H1 (cell line): Measurements from ENCODE around the gene SLC2A4. TPM values are rescaled to one million over a fixed set of nuclear protein-coding genes. Genes with fewer than 3 reads are reported as not detected.

Source experiments
- CTCF ChIA-PET: fragments of 300-600 bp; sonication (Branson Sonifier 250); formaldehyde crosslinking; loops from one replicate; lab custom pipeline; 2021; ENCODE audit not compliant: partially characterized antibody; lab: Charles Lee
- POLR2A ChIA-PET: fragments of 300-600 bp; sonication (Branson Sonifier 250); formaldehyde crosslinking; loops from one replicate; lab custom pipeline; 2021; ENCODE audit warnings: inconsistent platforms; ENCODE audit not compliant: partially characterized antibody; lab: Charles Lee
- DNase-seq, 2 experiments: peaks; one replicate each; pipeline versions ENCODE4 v3.0.0 to v3.0.0-alpha.2; 2010 to 2022; ENCODE audit warnings: low spot score in 2 of 2, low read depth in 1 of 2, mixed read lengths in 1 of 2
- FAIRE-seq: peaks from 2 replicates; lab custom pipeline; 2011; peaks lifted over from hg19 to GRCh38; lab: Jason Lieb, UNC
- H2AFZ ChIP-seq: 2 replicates; pipeline ENCODE4 v1.8.1; 2012; ENCODE audit warnings: low read length, inconsistent platforms
- H2AK5ac ChIP-seq: 2 replicates; pipeline ENCODE4 v1.6.1; 2013; ENCODE audit warnings: low read depth, low read length
- H2BK120ac ChIP-seq: replicated peaks from 2 replicates; pipeline ENCODE3; 2013; ENCODE audit warnings: low read depth, low read length, inconsistent platforms
- H2BK12ac ChIP-seq: 2 replicates; pipeline ENCODE4 v1.6.1; 2013; ENCODE audit warnings: low read depth, low read length
- H2BK15ac ChIP-seq: 2 replicates; pipeline ENCODE4 v1.6.1; 2013; ENCODE audit warnings: low read length
- H2BK20ac ChIP-seq: 2 replicates; pipeline ENCODE4 v1.6.1; 2013; ENCODE audit warnings: low read length
- H2BK5ac ChIP-seq: 2 replicates; pipeline ENCODE4 v1.6.1; 2013; ENCODE audit warnings: low read depth, low read length
- H3K14ac ChIP-seq: 2 replicates; pipeline ENCODE4 v1.6.1; 2013; ENCODE audit warnings: inconsistent platforms; ENCODE audit not compliant: insufficient read length
- H3K18ac ChIP-seq: 2 replicates; pipeline ENCODE4 v1.6.1; 2013; ENCODE audit warnings: low read length; ENCODE audit errors: extremely low read depth
- H3K23ac ChIP-seq: 2 replicates; pipeline ENCODE4 v1.6.1; 2013; ENCODE audit warnings: inconsistent platforms; ENCODE audit not compliant: insufficient read length
- H3K23me2 ChIP-seq: 2 replicates; pipeline ENCODE4 v1.6.1; 2013; ENCODE audit warnings: low read depth, low read length
- H3K27ac ChIP-seq: 2 replicates; pipeline ENCODE4 v1.6.1; 2011; ENCODE audit warnings: low read depth, low read length, inconsistent platforms
- H3K27me3 ChIP-seq, 4 experiments: replicated peaks in 1 of 4; 1 replicate in 1 of 4; 2 replicates in 3 of 4; pipeline versions ENCODE4 v1.6.1 to v1.8.1; 2011 to 2013; ENCODE audit warnings: low read length in 3 of 4, mild to moderate bottlenecking in 3 of 4, inconsistent platforms in 2 of 4, mixed read lengths in 2 of 4, moderate library complexity in 1 of 4; ENCODE audit not compliant: control insufficient read depth in 3 of 4, insufficient read depth in 3 of 4; ENCODE audit errors: extremely low read depth in 1 of 4
- H3K36me3 ChIP-seq, 4 experiments: 2 replicates each; pipeline versions ENCODE4 v1.6.1 to v1.8.1; 2011 to 2013; ENCODE audit warnings: mild to moderate bottlenecking in 4 of 4, low read length in 3 of 4, moderate library complexity in 2 of 4, control low read depth in 1 of 4, inconsistent platforms in 1 of 4; ENCODE audit not compliant: insufficient read depth in 4 of 4, control insufficient read depth in 2 of 4
- H3K4ac ChIP-seq: replicated peaks from 2 replicates; pipeline ENCODE3; 2013; ENCODE audit warnings: low read length, low read depth, mixed read lengths, inconsistent platforms; ENCODE audit not compliant: insufficient read length
- H3K4me1 ChIP-seq, 4 experiments: replicated peaks in 1 of 4; 1 replicate in 1 of 4; 2 replicates in 3 of 4; pipeline versions ENCODE4 v1.6.1 to v1.8.1; 2011 to 2013; ENCODE audit warnings: low read length in 3 of 4, inconsistent platforms in 2 of 4, mixed read lengths in 1 of 4; ENCODE audit not compliant: insufficient read depth in 4 of 4, control insufficient read depth in 3 of 4
- H3K4me2 ChIP-seq, 2 experiments: 2 replicates each; pipeline versions ENCODE4 v1.6.1 to v1.8.1; 2011 to 2013; ENCODE audit warnings: low read depth in 2 of 2, low read length in 2 of 2, control low read depth in 1 of 2, inconsistent platforms in 1 of 2, mild to moderate bottlenecking in 1 of 2; ENCODE audit not compliant: insufficient read depth in 1 of 2
- H3K4me3 ChIP-seq, 4 experiments: fragments of 200-600, 300-600 bp in 1 of 4; sonication (generic), shearing (Covaris generic), sonication (Bioruptor Twin) in 1 of 4; 2 replicates each; pipeline versions ENCODE4 v1.5.1 to v1.8.1; 2011 to 2016; ENCODE audit warnings: low read length in 4 of 4, low read depth in 3 of 4, control low read depth in 2 of 4, inconsistent platforms in 2 of 4, mild to moderate bottlenecking in 2 of 4, mixed read lengths in 1 of 4, moderate library complexity in 1 of 4; ENCODE audit not compliant: insufficient read depth in 2 of 4; ENCODE audit errors: extremely low read depth in 1 of 4
- H3K56ac ChIP-seq: replicated peaks from 2 replicates; pipeline ENCODE3; 2013; ENCODE audit warnings: low read depth, mild to moderate bottlenecking, mixed read lengths, low read length, inconsistent platforms; ENCODE audit not compliant: insufficient read length
- H3K79me1 ChIP-seq: 2 replicates; pipeline ENCODE4 v1.6.1; 2013; ENCODE audit warnings: low read depth, low read length, control low read depth
- H3K79me2 ChIP-seq, 2 experiments: 2 replicates each; pipeline versions ENCODE4 v1.6.1 to v1.8.1; 2012 to 2013; ENCODE audit warnings: low read length in 2 of 2, mild to moderate bottlenecking in 2 of 2, inconsistent platforms in 1 of 2; ENCODE audit not compliant: insufficient read depth in 2 of 2, control insufficient read depth in 1 of 2
- H3K9ac ChIP-seq, 4 experiments: replicated peaks in 1 of 4; 1 replicate in 1 of 4; 2 replicates in 3 of 4; pipeline versions ENCODE4 v1.6.1 to v1.8.1; 2011 to 2013; ENCODE audit warnings: low read depth in 3 of 4, low read length in 3 of 4, control low read depth in 2 of 4, mild to moderate bottlenecking in 2 of 4, moderate library complexity in 2 of 4, inconsistent platforms in 1 of 4; ENCODE audit errors: extremely low read depth in 1 of 4
- H3K9me3 ChIP-seq, 2 experiments: 2 replicates each; pipeline versions ENCODE4 v1.6.1 to v1.8.1; 2012 to 2013; ENCODE audit warnings: mild to moderate bottlenecking in 2 of 2, moderate library complexity in 2 of 2, control low read depth in 1 of 2, inconsistent platforms in 1 of 2, low read depth in 1 of 2, low read length in 1 of 2, mixed read lengths in 1 of 2; ENCODE audit not compliant: insufficient read depth in 2 of 2
- H4K20me1 ChIP-seq, 2 experiments: replicated peaks in 1 of 2; 2 replicates each; pipeline versions ENCODE3 to v1.8.1; 2011 to 2013; ENCODE audit warnings: inconsistent platforms in 2 of 2, low read length in 2 of 2, mild to moderate bottlenecking in 1 of 2; ENCODE audit not compliant: insufficient read depth in 2 of 2, control insufficient read depth in 1 of 2
- H4K5ac ChIP-seq: 2 replicates; pipeline ENCODE4 v1.6.1; 2013; ENCODE audit warnings: low read length, low read depth, mixed read lengths, inconsistent platforms; ENCODE audit not compliant: insufficient read length
- H4K8ac ChIP-seq: 2 replicates; pipeline ENCODE4 v1.8.0; 2013; ENCODE audit warnings: mild to moderate bottlenecking, moderate library complexity, low read length, inconsistent platforms; ENCODE audit not compliant: insufficient read depth; ENCODE audit errors: extremely low read depth
- H4K91ac ChIP-seq: replicated peaks from 2 replicates; pipeline ENCODE3; 2013; ENCODE audit warnings: low read length, mixed read lengths, inconsistent platforms; ENCODE audit not compliant: insufficient read length
- BCL11A ChIP-seq, 2 experiments: IDR thresholded peaks; one replicate each; pipeline ENCODE4 v1.6.1; 2011; ENCODE audit warnings: low read depth in 2 of 2, low read length in 2 of 2, mild to moderate bottlenecking in 2 of 2
- CHD2 ChIP-seq: IDR thresholded peaks from 2 replicates; pipeline ENCODE4 v1.6.1; 2012; ENCODE audit warnings: low read length, improper control_type of control experiment
- EZH2 ChIP-seq: fragments of 200-600 bp; sonication (generic); IDR thresholded peaks from 2 replicates; pipeline ENCODE4 v1.7.1; 2012; ENCODE audit warnings: low read depth, mild to moderate bottlenecking, moderate library complexity, low read length, inconsistent platforms; ENCODE audit not compliant: severe bottlenecking
- FOSL1 ChIP-seq: IDR thresholded peaks from 2 replicates; pipeline ENCODE4 v1.6.1; 2011; ENCODE audit warnings: mild to moderate bottlenecking, low read depth, low read length, moderate library complexity; ENCODE audit not compliant: insufficient read depth
- HDAC2 ChIP-seq, 2 experiments: fragments of 300-600 bp in 1 of 2; sonication (generic) in 1 of 2; IDR thresholded peaks; 2 replicates each; pipeline ENCODE4 v1.6.1; 2011 to 2012; ENCODE audit warnings: low read depth in 2 of 2, low read length in 2 of 2, mild to moderate bottlenecking in 2 of 2, moderate library complexity in 2 of 2, borderline replicate concordance in 1 of 2, inconsistent platforms in 1 of 2
- HDAC6 ChIP-seq: IDR thresholded peaks from one replicate; pipeline ENCODE4 v1.7.1; 2012; ENCODE audit warnings: low read depth, mild to moderate bottlenecking, inconsistent platforms, low read length, moderate library complexity
- KDM1A ChIP-seq: fragments of 200-600, 300-600 bp; sonication (generic); IDR thresholded peaks from 2 replicates; pipeline ENCODE4 v1.7.1; 2016; ENCODE audit warnings: mild to moderate bottlenecking, low read length, borderline replicate concordance
- KDM4A ChIP-seq: IDR thresholded peaks from one replicate; pipeline ENCODE4 v1.7.1; 2012; ENCODE audit warnings: low read depth, mild to moderate bottlenecking, moderate library complexity, low read length, inconsistent platforms; ENCODE audit not compliant: severe bottlenecking
- KDM5A ChIP-seq: fragments of 200-600 bp; IDR thresholded peaks from 2 replicates; pipeline ENCODE4 v1.7.1; 2012; ENCODE audit warnings: mild to moderate bottlenecking, low read length, inconsistent platforms, mixed read lengths
- MAFK ChIP-seq: IDR thresholded peaks from 2 replicates; pipeline ENCODE4 v1.6.1; 2012; ENCODE audit warnings: low read depth, mild to moderate bottlenecking, improper control_type of control experiment, low read length
- PHF8 ChIP-seq: fragments of 200-600 bp; sonication (generic); conservative IDR thresholded peaks from 2 replicates; pipeline ENCODE4 v1.7.1; 2012; ENCODE audit warnings: low read depth, mild to moderate bottlenecking, inconsistent platforms, low read length, moderate library complexity
- RXRA ChIP-seq: IDR thresholded peaks from 2 replicates; pipeline ENCODE4 v1.6.1; 2011; ENCODE audit warnings: low read depth, mild to moderate bottlenecking, low read length, moderate library complexity; ENCODE audit not compliant: insufficient read depth
- SAP30 ChIP-seq: fragments of 300-600 bp; sonication (generic); IDR thresholded peaks from 2 replicates; pipeline ENCODE4 v1.7.1; 2012; ENCODE audit warnings: low read length, moderate library complexity, mild to moderate bottlenecking, inconsistent platforms; ENCODE audit not compliant: insufficient read depth, insufficient replicate concordance
- SP4 ChIP-seq: IDR thresholded peaks from 2 replicates; pipeline ENCODE4 v1.6.1; 2012; ENCODE audit warnings: low read length, inconsistent platforms
- WGBS, 2 experiments: shearing (Covaris generic) in 1 of 2; methylation state at CpG; one replicate each; pipeline versions ENCODE4 v1.1.6 to v1.1.7; 2013 to 2015; ENCODE audit warnings: low lambda C conversion rate in 2 of 2, mixed read lengths in 2 of 2, inconsistent platforms in 1 of 2, low coverage in 1 of 2, missing lambda C conversion rate in 1 of 2; ENCODE audit not compliant: insufficient replicate concordance in 2 of 2, insufficient coverage in 1 of 2, insufficient read length in 1 of 2; ENCODE audit errors: extremely low coverage in 1 of 2, missing lambda C conversion rate in 1 of 2; 5-methylcytosine and 5-hydroxymethylcytosine counted together
- polyA plus RNA-seq, 7 experiments: library from polyadenylated mRNA; depleted of rRNA in 3 of 7; stranded (reverse) in 5 of 7; unstranded in 2 of 7; fragments of >200 nt in 5 of 7; fragments of 200-250 nt in 2 of 7; gene quantifications; 1 replicate in 5 of 7; 2 replicates in 1 of 7; 4 replicates in 1 of 7; pipeline versions ENCODE4 v1.2.1 to v1.2.3, GENCODE V29; 2011 to 2013; ENCODE audit warnings: missing spikeins in 2 of 7, mixed read lengths in 2 of 7
- total RNA-seq: library from RNA; stranded (reverse); fragmentation: NEBNext Ultra II Directional; extraction: Animal tissue kit (Norgen Biotek cat#: 25700); gene quantifications from 2 replicates; pipeline ENCODE4 v1.2.1, GENCODE V29; 2021

Gene SLC2A4
- total and polyA plus RNA-seq, 2 of the 8 experiments (the other 6 are each of a cell fraction or from before 2014, with no cell fraction given): 5.7 to 6.9 TPM

GRCh38 chr17:7246779-7247178 is 34.7 kb upstream of the SLC2A4 start:
- H3K79me1 ChIP-seq: peaks cover 14% of the 10 kb centered on the region
- peaks cover 3 to 12% (median 5%) of the 10 kb centered on the region in 4 experiments for H3K4me1 ChIP-seq
- H2BK5ac ChIP-seq: no peak overlapping the region; the same call in 1 of the 2 replicates
- no peak overlapping the region for H3K27ac ChIP-seq
- ChIA-PET CTCF (no interaction called here), POLR2A (interaction anchor here (8.3 to 19.7 kb wide), 3 partner anchors 9 to 24 kb away, joined by 121 to 386 read pairs (median 161); partner anchors contain the start of genes ACADVL, DLG4, DVL2 and GABARAP)
- peaks cover 6 to 9% of the 10 kb centered on the region in 2 experiments for H4K20me1 ChIP-seq
- H3K23ac ChIP-seq: no peak overlapping the region
- WGBS, 2 experiments: 87% methylated on average over 5 of the region's 5 CpGs; no CpG with 5 or more reads in 1 of the 2 experiments
- H3K79me2 ChIP-seq: peaks cover 23 to 44% of the 10 kb centered on the region in 2 experiments
- no peak overlapping the region for H2BK15ac ChIP-seq
- H2BK20ac ChIP-seq: no peak overlapping the region
- DNase-seq (no peak), FAIRE-seq (no peak)
- H3K18ac ChIP-seq: no peak overlapping the region
- H4K5ac ChIP-seq: no peak overlapping the region
- H3K36me3 ChIP-seq: peaks cover 9 to 28% (median 22%) of the 10 kb centered on the region in 4 experiments; a peak in 6 of 8 replicates
- no peak overlapping the region for H2AFZ ChIP-seq
- H2BK120ac ChIP-seq: no peak overlapping the region
- no peak overlapping the region for H2AK5ac ChIP-seq
- H3K56ac ChIP-seq: no peak overlapping the region
- no peaks in the 10 kb centered on the region for H3K27me3 ChIP-seq
- H3K9me3 ChIP-seq: no peaks in the 10 kb centered on the region
- H2BK12ac ChIP-seq: no peak overlapping the region
- no peak overlapping the region; a peak in 1 of 7 replicates for H3K9ac ChIP-seq
- no peak overlapping the region for H3K4ac ChIP-seq
- H4K91ac ChIP-seq: no peak overlapping the region
- no peak overlapping the region for H3K4me2 ChIP-seq
- no peak overlapping the region for H3K14ac ChIP-seq
- H3K23me2 ChIP-seq: peaks cover 17% of the 10 kb centered on the region
- H4K8ac ChIP-seq: no peak overlapping the region; the same call in 1 of the 2 replicates
- H3K4me3 ChIP-seq: no peak overlapping the region
- TF ChIP-seq HDAC2 (IDR thresholded peaks at IDR 0.05; ENCODE audit: borderline replicate concordance in 1 of 2, low read depth in 2 of 2, low read length in 2 of 2) (no peak), SP4 (no peak), SAP30 (no peak), KDM4A (no peak), FOSL1 (no peak), HDAC6 (no peak), KDM1A (no peak), EZH2 (no peak), RXRA (no peak), MAFK (no peak), CHD2 (no peak), KDM5A (no peak), BCL11A (IDR thresholded peaks at IDR 0.05; ENCODE audit: low read depth in 2 of 2, low read length in 2 of 2) (no peak), PHF8 (no peak)
